ENCODE data around the gene PCDH12.

The PCDH12 gene

GRCh38 chr5:141958113-141958512 is at the start of gene PCDH12:
Gene PCDH12, minus strand, starts transcription at chr5:141958202. Its CDS starts 351 bp downstream, at chr5:141957851.
- DNase-seq, result no peak

GRCh38 chr5:142007237-142007544 is 49.2 kb upstream of the PCDH12 start:
- no peak for DNase-seq

GRCh38 chr5:142006363-142007236 is 48.6 kb upstream of the PCDH12 start:
- no peak for DNase-seq

GRCh38 chr5:142003266-142003800 is 45.3 kb upstream of the PCDH12 start:
- no peak for DNase-seq

- peak; percentile 48 for DNase-seq
These were observed 42.9 kb upstream of the PCDH12 start for GRCh38 chr5:142000704-142001484.

- no peak for DNase-seq
These were observed 42.2 kb upstream of the PCDH12 start for GRCh38 chr5:142000173-142000572.

GRCh38 chr5:141997358-141997960 is 39.5 kb upstream of the PCDH12 start:
- DNase-seq, result no peak

GRCh38 chr5:141995656-141996055 is 37.7 kb upstream of the PCDH12 start:
- no peak for DNase-seq

GRCh38 chr5:141994511-141995136 is 36.6 kb upstream of the PCDH12 start:
- DNase-seq, result no peak

- peak; percentile 83 for DNase-seq
These were observed 34.5 kb upstream of the PCDH12 start for GRCh38 chr5:141992349-141992963.

GRCh38 chr5:141989720-141990119 is 31.7 kb upstream of the PCDH12 start:
- DNase-seq, result no peak

GRCh38 chr5:141986072-141986471 is 28.1 kb upstream of the PCDH12 start:
- DNase-seq, result no peak

- no peak for DNase-seq
These were observed 24.6 kb upstream of the PCDH12 start for GRCh38 chr5:141982626-141983025.

GRCh38 chr5:141978389-141978788 is 20.4 kb upstream of the PCDH12 start:
- DNase-seq, result no peak

- DNase-seq, result no peak
These were observed 18.2 kb upstream of the PCDH12 start for GRCh38 chr5:141976176-141976575.

- DNase-seq, result no peak
These were observed 16.0 kb upstream of the PCDH12 start for GRCh38 chr5:141973871-141974595.

- peak; percentile 96 for DNase-seq
These were observed 12.1 kb upstream of the PCDH12 start for GRCh38 chr5:141969783-141970771.

GRCh38 chr5:141968914-141969608 is 11.1 kb upstream of the PCDH12 start, which contains the start of gene RNF14:
Gene RNF14, plus strand, starts transcription at chr5:141969105. Its CDS starts 4,484 bp downstream, at chr5:141973589.
- DNase-seq, result peak; percentile 95

- no peak for DNase-seq
These were observed 8.9 kb upstream of the PCDH12 start for GRCh38 chr5:141966963-141967333.

Measured in hematopoietic multipotent progenitor cell treated with erythropoietin and hydrocortisone succinate and interleukin-3 and kit ligand, for 8 days (in vitro differentiated cells).